Esophagus squamous epithelium (tissue), 5 donors: Measurements from ENCODE around the gene TRERF1. TPM values are rescaled to one million over a fixed set of nuclear protein-coding genes. Genes with fewer than 3 reads are reported as not detected.

Experiments
- DNase-seq: peaks from one replicate; lab custom pipeline; 2025; lab: John Stamatoyannopoulos, UW
- H3K27ac ChIP-seq, 4 donors: fragments of 200-600 bp; sonication (generic); one replicate each; pipeline ENCODE4 v1.5.1; 2016 to 2019; ENCODE audit warnings: mild to moderate bottlenecking in 1 of 4
- H3K27me3 ChIP-seq, 4 donors: fragments of 200-600 bp; sonication (generic); 1 replicate in 3 of 4; 2 replicates in 1 of 4; pipeline versions ENCODE4 v1.5.1 to v1.6.0; 2017 to 2021; ENCODE audit warnings: antibody characterized with exemption in 1 of 4
- H3K36me3 ChIP-seq, 3 donors: fragments of 200-600 bp; sonication (generic); one replicate each; pipeline ENCODE4 v1.5.1; 2016 to 2019
- H3K4me1 ChIP-seq, 3 donors: fragments of 200-600 bp; sonication (generic); one replicate each; pipeline ENCODE4 v1.5.1; 2017 to 2019
- H3K4me3 ChIP-seq, 4 donors: fragments of 200-600 bp; sonication (generic); 1 replicate in 3 of 4; 2 replicates in 1 of 4; pipeline ENCODE4 v1.5.1; 2016 to 2019; ENCODE audit warnings: mild to moderate bottlenecking in 2 of 4, moderate library complexity in 1 of 4
- H3K9me3 ChIP-seq, 3 donors: fragments of 200-600 bp; sonication (generic); one replicate each; pipeline ENCODE4 v1.5.1; 2016 to 2019
- CTCF ChIP-seq, 6 experiments: fragments of 450-650 bp in 4 of 6; fragments of 200-600 bp in 2 of 6; sonication (generic) in 2 of 6; IDR thresholded peaks; one replicate each; pipeline ENCODE4 v1.5.1; 2016 to 2019; ENCODE audit warnings: antibody characterized with exemption in 6 of 6, mild to moderate bottlenecking in 4 of 6, moderate library complexity in 4 of 6
- POLR2A ChIP-seq, 4 donors: fragments of 450-650 bp; IDR thresholded peaks; one replicate each; pipeline ENCODE4 v1.6.1; 2017; ENCODE audit warnings: antibody characterized with exemption in 4 of 4, mild to moderate bottlenecking in 4 of 4, moderate library complexity in 3 of 4
- WGBS, 2 donors: methylation state at CpG; one replicate each; pipeline ENCODE4 v1.1.5; 2018; 5-methylcytosine and 5-hydroxymethylcytosine counted together
- intact Hi-C: fragments of 100-400 bp; cut with DNase I; formaldehyde crosslinking; loops from one replicate; pipeline ENCODE4 v1.15.0; 2022
- total RNA-seq, 4 donors: library from RNA; depleted of rRNA; stranded (reverse); fragments of >200 nt; gene quantifications; one replicate each; pipeline ENCODE4 v1.1.0, GENCODE V29; 2016
- donor health status: DM: yes; HTN: yes; CAD: no.

The TRERF1 gene
- total RNA-seq, 4 donors from 2014 or later = 5.5 to 13.8 (median 11.5) TPM

GRCh38 chr6:42402184-42402583 lies 49.5 kb downstream of the TRERF1 start:
- intact Hi-C loops = no loop called here
- TF ChIP-seq POLR2A (IDR thresholded peaks at IDR 0.05) (no peak), CTCF (IDR thresholded peaks at IDR 0.05) (no peak)
- Histone ChIP-seq H3K4me3 (peak overlapping the region in 1 of 4 donors; percentile 21), H3K9me3 (no peaks in the 10 kb centered on the region), H3K4me1 (peaks cover 40 to 85% (median 58%) of the 10 kb centered on the region in 3 donors), H3K36me3 (no peaks in the 10 kb centered on the region), H3K27me3 (no peaks in the 10 kb centered on the region), H3K27ac (peak overlapping the region; percentile 83 to 90 (median 84))
- no peak for DNase-seq
- WGBS, 2 donors = 26 to 30% methylated on average over 5 of the region's 5 CpGs

GRCh38 chr6:42401613-42401951 lies 50.1 kb downstream of the TRERF1 start:
- Histone ChIP-seq H3K4me1 (peaks cover 34 to 79% (median 53%) of the 10 kb centered on the region in 3 donors), H3K27ac (peak overlapping the region in 3 of 4 donors; percentile 84 to 90 (median 84)), H3K9me3 (no peaks in the 10 kb centered on the region), H3K27me3 (no peaks in the 10 kb centered on the region), H3K36me3 (no peaks in the 10 kb centered on the region), H3K4me3 (no peak overlapping the region)
- intact Hi-C loops = no loop called here
- no peak for DNase-seq
- 31 to 37% methylated on average over 1 to 3 of the region's 3 CpGs for WGBS, 2 donors
- TF ChIP-seq POLR2A (IDR thresholded peaks at IDR 0.05) (no peak), CTCF (IDR thresholded peaks at IDR 0.05) (no peak)

GRCh38 chr6:42400886-42401612 lies 50.7 kb downstream of the TRERF1 start:
- Histone ChIP-seq H3K4me3 (no peak overlapping the region), H3K9me3 (no peaks in the 10 kb centered on the region), H3K27me3 (no peaks in the 10 kb centered on the region), H3K4me1 (peaks cover 31 to 74% (median 48%) of the 10 kb centered on the region in 3 donors), H3K27ac (peak overlapping the region in 3 of 4 donors; percentile 84 to 90 (median 84)), H3K36me3 (no peaks in the 10 kb centered on the region)
- no peak for DNase-seq
- intact Hi-C loops = no loop called here
- no peak for TF ChIP-seq POLR2A (IDR thresholded peaks at IDR 0.05)
- TF ChIP-seq CTCF (IDR thresholded peaks at IDR 0.05) = no peak
- 82 to 83% methylated on average over 6 to 7 of the region's 8 CpGs for WGBS, 2 donors

GRCh38 chr6:42400061-42400760 lies 51.5 kb downstream of the TRERF1 start:
- no peak for DNase-seq
- intact Hi-C loops = no loop called here
- no peak for TF ChIP-seq CTCF (IDR thresholded peaks at IDR 0.05)
- no peak for TF ChIP-seq POLR2A (IDR thresholded peaks at IDR 0.05)

GRCh38 chr6:42396720-42397119 lies 55.0 kb downstream of the TRERF1 start:
- intact Hi-C loops = no loop called here
- WGBS, 2 donors = 87 to 94% methylated on average over 3 of the region's 3 CpGs
- Histone ChIP-seq H3K27me3 (no peaks in the 10 kb centered on the region), H3K4me1 (peaks cover 0 to 37% (median 7%) of the 10 kb centered on the region in 3 donors), H3K9me3 (no peaks in the 10 kb centered on the region), H3K36me3 (no peaks in the 10 kb centered on the region), H3K27ac (no peak overlapping the region), H3K4me3 (no peak overlapping the region)
- TF ChIP-seq CTCF (IDR thresholded peaks at IDR 0.05) = no peak
- no peak for DNase-seq

More at GRCh38 chr6:42400061-42400760, 51.5 kb downstream of the TRERF1 start:
- H3K36me3 ChIP-seq = no peaks in the 10 kb centered on the region
- H3K27me3 ChIP-seq = no peaks in the 10 kb centered on the region
- H3K4me3 ChIP-seq = no peak overlapping the region
- no peaks in the 10 kb centered on the region for H3K9me3 ChIP-seq
- H3K4me1 ChIP-seq = peaks cover 28 to 65% (median 39%) of the 10 kb centered on the region in 3 donors
- H3K27ac ChIP-seq = no peak overlapping the region
- 92 to 96% methylated on average over 6 to 8 of the region's 8 CpGs for WGBS, 2 donors
